ENCODE measurements around the gene TECR.
"Not testable (repeated sequence)": the region's sequence is repeated elsewhere in the genome, so short reads cannot be mapped to it uniquely, and the experiment has no call there.

The TECR gene, protein sequence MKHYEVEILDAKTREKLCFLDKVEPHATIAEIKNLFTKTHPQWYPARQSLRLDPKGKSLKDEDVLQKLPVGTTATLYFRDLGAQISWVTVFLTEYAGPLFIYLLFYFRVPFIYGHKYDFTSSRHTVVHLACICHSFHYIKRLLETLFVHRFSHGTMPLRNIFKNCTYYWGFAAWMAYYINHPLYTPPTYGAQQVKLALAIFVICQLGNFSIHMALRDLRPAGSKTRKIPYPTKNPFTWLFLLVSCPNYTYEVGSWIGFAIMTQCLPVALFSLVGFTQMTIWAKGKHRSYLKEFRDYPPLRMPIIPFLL

DNA sequence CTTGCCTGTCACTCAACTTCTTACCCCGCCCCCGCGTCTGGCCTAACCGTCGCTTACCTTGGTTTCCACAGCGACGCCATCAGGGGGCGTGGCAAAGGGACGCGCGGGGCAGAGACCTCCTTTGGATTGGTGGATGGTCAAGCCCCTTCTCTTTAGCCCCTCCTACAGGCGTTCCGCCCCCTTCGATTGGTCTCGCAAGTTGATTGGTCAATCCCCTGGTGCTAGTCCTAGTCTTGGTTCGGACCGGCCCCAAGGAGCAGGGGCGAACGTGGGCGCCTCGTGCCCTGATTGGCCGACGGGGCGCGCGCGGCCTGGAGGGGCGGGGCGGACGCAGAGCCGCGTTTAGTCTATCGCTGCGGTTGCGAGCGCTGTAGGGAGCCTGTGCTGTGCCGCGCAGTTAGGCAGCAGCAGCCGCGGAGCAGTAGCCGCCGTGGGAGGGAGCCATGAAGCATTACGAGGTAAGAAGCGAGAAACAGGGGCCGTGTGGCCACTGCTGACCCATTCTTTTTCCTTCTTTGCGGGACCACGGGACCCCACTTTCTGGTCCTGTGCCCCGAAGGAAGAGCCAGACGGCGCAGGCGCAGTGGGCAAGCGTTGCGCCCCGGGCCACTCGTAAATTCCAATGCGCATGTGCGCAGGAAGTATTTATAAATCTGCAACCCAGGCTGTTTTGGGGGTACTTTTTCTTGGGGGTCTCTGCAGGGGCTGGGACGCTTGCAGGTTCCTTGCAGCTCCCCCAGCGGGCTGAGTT is at the start of gene TECR:
Gene TECR (plus strand): TSS at position 341 of the 751 bp plus-strand sequence. CDS start 103 bp downstream, at position 444.
- peak; percentile 100 for DNase-seq

DNA sequence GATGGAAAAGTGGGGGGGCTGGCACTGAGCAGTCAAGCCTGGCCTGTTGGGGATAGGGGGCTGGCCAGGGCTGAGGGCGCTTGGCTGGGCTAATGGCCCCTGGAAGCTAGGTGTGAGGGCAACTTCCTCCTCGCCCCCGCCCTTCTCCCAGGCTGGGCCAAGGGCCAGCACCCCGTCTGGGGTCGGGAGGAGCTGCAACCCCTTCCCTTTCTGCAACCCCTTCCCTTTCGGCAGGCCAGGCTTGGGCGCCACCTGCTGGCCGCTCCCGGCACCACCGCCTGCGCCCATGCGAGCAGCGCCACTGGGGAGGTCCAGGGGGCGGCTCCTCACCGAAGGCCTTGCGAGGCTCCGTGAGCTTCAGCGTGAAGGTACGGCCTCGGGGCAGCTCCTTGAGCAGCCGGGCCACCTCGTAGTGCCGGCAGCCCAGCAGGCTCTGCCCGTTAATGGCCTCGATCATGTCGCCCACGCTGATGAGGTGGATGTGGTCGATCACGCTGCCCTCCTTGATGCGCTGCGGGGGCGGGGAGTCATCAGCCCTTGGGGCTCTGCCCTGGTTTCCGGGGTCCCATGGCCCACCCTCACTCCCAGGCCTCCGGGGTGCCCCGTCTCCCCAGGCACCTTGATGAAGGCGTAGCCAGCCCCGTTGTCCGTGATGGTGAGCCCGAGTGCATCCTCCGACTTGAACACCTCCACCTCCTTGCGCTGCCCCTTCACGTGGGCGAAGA is 49.3 kb upstream of the TECR start:
- no peak for DNase-seq

DNA sequence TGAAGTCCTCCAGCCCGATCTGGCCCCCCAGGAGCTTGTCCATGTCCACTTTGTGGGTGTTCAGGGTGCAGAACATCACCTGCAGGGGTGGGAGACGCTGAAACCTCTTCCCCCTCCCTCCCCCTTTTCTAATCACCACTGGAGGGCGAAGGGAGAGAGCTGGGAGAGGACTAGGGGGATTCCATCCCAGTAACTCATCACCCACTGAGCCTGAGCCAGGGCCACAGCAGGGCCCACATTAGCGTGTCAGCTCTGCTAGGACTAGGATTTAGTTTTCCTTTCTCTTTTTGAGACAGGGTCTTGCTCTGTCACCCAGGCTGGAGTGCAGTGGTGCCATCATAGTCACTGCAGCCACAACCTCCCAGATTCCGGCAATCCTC is 48.7 kb upstream of the TECR start:
- DNase-seq = no peak

DNA sequence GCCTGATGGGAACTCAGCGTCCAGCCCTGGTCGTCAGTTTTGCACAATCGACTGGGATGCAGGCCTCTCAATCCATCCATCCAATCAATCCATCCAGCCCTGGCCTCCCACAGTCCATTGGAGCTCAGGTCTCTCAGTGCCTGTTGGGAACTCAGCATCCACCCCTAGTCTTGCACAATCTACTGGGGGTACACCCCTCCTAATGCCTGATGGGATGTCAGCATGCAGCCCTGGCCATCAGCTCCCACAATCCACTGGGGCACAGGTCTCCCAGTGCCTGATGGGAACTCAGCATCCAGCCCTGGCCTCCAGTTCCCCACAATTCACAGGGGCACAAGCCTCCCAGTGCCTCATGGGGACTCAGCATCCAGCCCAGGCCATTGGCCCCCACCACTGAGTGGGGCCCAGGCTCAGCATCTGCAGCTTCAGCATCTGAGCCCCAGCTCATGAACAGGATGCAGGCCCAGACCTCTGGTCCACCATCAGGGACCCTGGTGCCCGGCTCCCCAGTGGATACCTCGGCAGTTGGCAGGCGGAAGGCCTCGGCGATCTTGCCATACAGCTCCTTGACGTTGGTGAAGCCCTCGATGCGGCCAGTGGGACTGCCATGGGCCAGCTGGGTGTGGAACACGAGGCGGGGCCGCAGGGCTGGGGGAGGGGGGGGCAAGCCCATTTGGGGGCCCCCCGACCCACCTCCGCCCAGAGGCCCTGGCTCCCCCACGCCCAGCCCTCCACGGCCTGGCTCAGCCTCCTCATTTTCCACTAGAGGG is 47.0 kb upstream of the TECR start:
- no peak for DNase-seq

DNA sequence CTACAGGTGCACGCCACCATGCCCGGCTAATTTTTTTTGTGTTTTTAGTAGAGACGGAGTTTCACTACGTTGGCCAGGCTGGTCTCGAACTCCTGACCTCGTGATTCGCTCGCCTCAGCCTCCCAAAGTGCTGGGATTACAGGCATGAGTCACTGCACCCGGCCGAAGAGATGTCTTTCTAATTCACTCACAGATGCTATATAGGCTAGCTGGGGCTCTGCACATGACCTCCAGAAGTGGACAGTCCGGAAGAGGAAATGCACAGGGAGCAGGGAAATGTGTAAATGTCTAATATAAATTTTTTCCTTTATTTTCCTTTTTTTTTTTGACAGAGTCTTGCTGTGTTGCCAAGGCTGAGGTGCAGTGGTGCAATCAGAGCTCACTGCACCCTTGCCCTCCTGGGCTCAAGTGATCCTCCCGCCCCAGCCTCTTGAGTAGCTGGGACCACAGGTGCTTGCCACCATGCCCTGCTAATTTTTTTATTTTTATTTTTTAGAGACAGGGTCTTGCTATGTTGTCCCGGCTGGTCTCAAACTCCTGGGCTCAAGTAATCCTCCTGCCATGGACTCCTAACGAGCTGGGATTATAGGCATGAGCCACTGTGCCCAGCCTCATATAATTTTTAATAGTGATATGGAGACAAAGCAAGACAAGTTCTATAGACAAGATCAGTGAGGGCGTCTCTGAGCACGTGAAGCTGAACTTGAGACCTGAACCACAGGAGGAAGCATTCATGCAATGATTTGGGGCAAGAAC is 41.8 kb upstream of the TECR start:
- DNase-seq = no peak

DNA sequence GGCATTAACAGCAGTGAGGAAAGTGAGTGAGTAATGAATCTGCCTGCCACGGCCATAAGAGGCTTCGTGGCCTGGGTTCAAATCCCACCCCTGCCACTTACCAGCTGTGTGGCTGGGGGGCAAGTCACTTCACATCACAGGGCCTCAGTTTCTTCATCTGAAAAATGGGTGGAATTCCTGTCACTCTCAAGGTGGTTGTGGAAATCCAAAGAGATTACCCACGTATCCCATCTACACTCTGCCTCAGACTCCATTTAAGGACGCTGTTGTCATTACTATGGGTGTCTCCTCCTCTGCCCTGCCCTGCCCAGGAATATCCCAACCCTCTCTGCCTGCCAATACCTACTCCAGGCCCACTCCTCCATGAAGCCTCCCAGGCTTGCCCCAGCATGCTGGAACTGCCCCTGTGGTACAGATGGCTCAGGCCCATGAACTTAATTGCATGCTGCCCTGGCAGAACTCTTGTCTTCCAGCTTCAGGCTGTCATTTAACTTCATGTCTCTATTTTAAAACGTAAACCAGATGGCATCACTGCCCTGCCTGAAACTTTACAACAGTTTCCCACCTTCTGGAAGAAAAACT is 36.5 kb upstream of the TECR start:
- DNase-seq = no peak

DNA sequence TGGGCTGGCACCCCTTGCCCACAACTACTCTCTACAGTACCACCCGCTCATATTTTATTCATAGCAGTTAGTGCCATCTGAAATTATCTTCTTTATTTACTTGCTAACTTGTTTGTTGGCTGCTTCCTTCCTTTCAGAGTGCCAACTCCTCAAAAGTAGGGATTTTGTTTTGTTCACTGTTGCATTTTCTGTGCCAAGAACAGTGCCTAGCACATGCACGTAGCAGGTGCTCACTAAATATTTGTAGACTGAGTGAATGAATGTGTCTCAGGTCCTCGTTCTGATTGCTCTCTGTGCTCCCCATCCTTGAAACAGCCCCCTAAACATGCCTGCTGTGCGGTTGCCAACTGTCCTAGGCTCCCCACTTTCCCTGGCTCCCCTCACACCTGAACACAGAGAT is 35.0 kb upstream of the TECR start:
- DNase-seq = no peak

DNA sequence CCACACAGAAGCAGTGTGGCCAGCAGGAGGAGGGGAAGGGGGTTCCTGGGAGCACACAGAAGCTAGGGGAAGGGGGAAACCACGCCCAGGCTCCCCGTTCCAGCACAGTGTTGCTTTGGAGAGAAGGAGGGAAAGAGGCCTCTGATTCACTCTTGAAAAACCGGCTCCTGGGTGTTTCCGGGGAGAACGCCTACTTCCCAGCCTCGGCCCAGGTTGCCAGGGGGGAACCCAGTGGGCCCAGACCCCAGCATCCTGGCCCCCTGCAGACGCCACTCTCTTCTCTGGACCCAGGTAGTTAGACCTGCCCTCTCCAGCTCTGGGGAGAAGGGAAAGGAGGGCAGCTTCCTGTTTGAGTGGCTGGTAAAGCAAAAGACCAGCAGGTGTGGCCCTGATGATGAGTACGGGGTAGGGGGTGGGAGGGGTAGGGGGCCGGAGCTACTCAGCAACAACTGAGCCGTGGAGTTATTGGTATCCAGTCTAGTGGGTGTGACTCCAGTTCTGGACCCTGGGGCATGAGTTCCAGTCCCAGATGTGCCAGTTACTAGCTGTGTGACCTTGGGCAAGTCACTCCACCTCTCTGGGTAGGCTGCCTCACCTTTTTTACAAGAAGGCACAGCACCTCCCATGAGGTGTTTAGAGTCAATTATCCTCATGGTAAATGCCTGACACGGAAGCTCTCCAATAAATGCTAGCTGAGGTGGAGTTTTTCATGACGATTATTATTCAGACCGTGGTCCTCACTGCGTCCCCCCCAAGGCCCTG is 34.3 kb upstream of the TECR start:
- DNase-seq = no peak

DNA sequence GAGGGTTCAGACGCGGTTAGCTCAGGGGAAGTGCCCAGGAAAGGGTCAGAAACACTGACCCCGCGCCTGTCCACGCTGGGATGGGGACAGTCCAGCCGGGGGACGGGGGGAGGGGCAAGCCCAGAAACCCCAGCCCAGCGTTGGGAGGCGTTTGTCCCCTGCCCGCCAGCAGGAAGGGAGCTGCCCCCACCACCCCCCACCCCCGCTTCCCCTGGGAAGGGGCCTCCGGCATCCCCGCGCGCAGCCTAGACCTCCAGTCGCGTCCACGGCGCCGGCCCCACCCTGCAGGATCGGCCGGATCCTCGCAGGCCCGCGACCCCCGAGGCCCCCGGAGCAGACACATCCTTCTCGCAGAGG is 33.7 kb upstream of the TECR start:
- DNase-seq = no peak

DNA sequence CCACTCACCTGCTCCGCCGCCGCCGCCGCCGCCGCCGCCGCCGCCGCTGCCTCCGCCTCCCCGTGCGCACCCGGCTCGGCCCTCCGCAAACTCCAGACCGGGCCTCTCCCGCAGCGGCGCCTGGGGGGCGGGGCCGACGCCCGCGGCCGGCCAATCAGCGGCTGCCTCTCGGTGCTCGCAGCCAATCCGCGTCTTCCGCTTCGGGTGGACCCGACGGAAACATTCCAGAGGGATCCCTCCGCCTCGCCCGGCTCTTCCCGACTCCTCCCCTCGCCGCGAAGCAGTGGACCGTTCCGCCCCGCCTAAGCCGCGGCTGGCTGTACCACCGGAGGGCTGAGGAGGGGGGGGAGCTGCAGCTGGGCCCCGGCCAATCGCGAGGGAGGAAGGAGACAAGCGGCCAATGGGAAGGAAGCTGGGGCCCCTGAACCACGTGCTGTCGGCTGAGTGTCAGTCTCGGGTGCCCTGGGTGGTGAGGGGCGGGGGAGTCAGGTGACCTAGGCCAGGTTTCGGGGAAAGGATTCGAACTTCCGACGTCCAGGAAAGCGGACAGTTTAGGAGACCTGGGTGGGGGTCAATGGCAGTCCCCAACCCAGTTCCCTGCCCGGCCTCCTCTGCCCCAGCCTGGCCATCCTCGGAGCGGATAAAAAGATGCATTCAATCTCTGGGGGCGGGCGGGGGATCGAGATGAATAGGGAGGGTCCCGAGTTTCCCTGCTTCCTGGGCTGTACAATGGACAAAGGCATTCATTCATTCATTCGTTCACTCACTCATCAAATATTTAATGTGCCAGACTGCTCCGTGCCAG is 33.2 kb upstream of the TECR start, which contains the start of gene GIPC1:
Gene GIPC1 (minus strand): TSS at position 99 of the 805 bp plus-strand sequence. CDS start 13,151 bp downstream, outside the sequence.
- peak; percentile 98 for DNase-seq

DNA sequence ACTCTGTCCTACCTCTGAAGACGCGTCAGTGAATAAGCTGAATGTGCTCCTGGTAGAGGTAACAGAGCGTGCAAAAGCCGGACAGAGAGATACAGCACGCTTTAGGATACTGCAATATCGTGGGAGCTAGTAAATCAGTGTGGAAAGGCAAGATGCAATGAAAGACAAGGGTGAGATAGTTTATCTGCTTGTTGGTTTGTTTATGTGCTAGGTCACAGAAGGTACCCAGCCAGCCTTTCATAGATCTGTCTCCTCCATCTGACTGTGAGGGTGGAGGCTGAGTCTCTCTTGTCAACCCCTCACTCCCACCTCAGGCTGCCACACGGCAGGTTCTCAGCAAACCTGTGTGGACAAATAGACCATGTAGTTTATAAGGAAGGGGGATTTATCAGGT is 32.6 kb upstream of the TECR start:
- no peak for DNase-seq

DNA sequence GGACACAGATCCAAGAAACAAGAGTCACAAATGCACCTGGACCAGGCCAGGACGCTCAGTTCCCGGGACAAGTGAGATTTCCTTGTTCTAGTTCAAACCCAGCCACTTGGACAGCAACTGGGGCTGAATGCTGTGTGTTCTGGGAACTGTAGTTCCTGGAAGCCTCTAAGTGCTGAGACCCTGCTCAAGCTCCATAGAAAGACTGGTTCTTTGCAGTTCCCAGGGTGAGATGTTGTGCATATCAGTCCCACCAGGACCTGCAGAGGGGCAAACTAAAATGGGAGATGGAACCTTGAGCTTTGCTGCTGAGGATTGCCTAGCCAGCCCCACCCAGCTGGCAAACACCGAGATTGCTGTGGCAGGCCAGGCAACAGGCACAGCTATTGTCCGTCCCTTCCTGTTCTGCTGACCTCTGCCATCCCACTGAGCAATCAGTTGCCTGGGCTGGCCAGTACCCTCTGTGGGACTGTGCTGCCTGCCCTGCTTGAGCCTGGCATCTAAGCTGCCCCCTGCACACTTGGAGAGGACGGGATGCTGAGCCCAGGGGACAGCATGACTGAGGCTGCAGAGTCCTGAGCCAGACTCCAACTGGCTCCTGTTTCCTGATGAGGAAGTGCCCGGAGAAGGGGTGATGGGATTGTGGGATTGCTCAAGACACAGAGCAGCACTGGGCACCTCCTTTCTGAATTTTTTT is 32.0 kb upstream of the TECR start:
- DNase-seq = no peak

DNA sequence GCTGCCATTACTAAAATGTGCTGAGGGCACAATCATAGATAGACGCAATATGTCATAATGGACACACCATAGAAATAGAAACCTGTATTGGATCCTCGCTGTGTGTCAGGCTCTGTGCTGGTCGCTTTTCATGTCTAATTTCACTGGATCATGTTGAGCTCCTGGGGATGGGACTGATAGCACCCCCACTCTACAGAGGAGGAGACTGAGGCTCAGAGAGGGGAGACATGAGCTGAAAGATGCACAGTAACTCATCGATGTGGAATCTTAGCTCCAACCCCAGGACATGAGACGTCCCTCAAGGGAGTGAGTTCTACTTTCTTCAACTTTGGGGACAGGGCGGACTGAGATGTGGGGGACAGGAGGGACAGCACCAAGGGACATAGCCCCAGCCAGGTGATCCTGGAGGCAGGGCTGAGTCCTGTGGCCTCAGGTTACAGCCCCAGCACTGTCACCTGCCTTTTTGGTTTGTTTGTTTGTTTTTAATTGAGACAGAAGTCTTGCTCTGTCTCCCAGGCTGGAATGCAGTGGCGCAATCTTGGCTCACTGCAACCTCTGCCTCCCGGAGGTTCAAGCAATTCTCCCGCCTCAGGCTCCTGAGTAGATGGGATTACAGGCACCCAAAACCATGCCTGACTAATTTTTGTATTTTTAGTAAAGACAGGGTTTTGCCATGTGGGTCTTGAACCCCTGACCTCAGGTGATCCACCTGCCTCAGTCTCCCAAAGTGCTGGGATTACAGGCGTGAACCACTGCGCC is 26.9 kb upstream of the TECR start:
- no peak for DNase-seq

DNA sequence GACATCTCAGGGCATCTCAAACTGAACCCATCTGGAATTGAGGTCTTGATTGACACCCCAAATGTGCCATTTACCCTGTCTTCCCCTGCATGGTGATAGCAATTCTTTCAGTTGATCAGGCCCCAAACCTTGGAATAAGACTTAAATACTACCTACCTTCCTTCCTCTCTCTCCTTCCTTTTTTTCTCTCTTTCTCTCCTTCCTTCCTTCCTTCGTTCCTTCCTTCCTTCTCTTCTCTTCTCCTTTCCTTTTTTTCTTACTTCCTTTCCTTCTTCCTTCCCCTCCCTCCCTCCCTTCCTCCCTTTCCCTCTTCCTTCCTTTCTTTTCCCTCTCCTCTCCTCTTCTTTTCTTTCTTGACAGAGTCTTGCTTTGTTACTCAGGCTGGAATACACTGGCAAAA is 26.1 kb upstream of the TECR start:
- no peak for DNase-seq

DNA sequence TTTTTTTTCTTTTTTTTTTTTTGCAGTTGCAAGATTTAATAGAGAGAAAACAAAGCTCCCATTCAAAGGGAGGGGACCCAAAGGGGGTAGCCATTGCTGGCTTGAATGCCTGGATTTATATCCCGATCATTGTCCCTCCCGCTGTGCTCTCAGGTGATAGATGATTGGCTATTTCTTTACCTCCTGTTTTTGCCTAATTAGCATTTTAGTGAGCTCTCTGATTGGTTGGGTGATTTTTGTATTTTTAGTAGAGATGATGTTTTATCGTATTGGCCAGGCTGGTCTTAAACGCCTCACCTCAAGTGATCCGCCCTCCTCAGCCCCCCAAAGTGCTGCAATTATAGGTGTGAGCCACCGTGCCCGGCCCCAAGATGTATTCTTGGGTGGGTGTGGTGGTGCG is 24.8 kb upstream of the TECR start:
- DNase-seq = not testable (repeated sequence)

DNA sequence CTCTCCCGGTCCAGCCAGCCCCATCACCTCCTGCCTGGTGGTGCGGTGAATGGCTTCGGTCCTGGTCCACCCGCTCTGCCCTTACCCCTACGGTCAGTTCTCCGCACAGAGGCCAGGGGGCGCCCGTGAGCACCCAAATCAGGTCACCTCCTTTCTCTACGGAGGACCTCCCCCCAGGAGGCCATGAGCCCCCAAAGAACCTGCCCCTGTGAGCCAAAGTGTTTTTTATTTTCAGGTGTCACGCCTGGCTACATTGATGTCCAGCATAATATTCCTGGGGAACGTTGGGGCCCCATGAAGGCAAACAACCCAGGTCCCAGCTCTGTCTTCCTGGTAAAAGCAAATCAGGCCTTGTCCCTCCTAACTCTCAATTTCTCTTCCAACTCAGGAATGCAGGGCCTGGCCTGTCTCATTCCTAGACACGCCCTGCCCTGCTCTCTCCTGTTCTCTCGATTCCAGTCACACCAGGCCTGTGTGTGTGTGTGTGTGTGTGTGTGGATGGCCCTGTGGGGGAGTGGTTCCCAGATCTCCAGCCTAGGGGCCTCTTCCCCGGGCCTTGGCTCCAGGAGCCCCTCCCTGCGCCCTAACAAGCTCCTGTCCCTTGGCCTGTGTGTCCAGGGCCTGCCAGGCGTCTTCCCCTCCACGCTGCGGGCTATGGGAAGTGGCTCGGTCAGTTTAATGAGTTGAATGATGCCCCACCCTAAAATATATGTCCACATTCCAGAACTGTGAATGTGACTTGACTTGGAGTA is 23.7 kb upstream of the TECR start:
- no peak for DNase-seq

DNA sequence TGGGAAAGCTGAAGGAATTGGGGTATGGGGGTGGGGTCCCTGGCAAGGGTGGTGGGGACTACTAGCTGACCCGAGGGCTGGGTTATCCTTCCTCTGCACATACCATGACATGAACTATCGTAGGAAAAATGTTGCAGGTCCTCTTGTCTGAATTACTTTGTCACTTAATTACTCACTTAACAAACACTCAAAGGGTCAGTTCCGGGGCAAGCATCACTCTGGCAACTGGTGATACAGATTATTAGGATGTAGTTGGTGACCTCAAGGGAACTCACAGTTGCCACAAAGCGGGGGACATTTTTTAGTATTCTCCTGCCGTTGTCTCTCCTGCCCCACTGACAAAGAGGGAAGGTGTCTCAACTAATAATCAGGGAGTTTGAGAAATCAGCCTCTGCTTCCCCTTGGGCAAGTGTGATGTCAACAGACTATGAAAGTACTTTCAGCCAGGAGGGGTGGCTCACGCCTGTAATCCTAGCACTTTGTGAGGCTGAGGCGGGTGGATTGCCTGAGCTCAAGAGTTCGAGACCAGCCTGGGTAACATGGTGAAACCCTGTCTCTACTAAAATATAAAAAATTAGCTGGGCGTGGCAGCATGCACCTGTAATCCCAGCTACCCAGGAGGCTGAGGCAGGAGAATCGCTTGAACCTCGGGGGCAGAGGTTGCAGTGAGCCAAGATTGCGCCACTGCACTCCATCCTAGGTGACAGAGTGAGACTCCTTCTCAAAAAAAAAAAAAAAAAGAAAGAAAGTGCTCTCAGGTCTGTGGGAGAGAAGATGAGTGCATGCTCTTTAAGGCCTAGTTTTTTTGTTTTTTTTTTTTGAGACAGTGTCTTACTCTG is 21.5 kb upstream of the TECR start:
- DNase-seq = no peak

Data from NCI-H1105 (cell line).